Hepatocyte (in vitro differentiated cells): ENCODE results near the gene ACTL10. TPM values are rescaled to one million over a fixed set of nuclear protein-coding genes. Genes with fewer than 3 reads are reported as not detected.
A peak's percentile ranks its signal among the peaks of the same experiment; 100 is the strongest.

Source experiments
- DNase-seq: peaks from one replicate; pipeline ENCODE4 v3.0.0-alpha.2; 2016; ENCODE audit warnings: low spot score
- H2AFZ ChIP-seq: fragments of 200-600 bp; sonication (generic); 2 replicates; pipeline ENCODE4 v1.6.0; 2016; ENCODE audit warnings: antibody characterized with exemption, mild to moderate bottlenecking
- H3K27ac ChIP-seq: fragments of 200-600 bp; sonication (generic); 2 replicates; pipeline ENCODE4 v1.5.1; 2016; ENCODE audit warnings: mild to moderate bottlenecking
- H3K27me3 ChIP-seq: fragments of 200-600 bp; sonication (generic); 2 replicates; pipeline ENCODE4 v1.6.1; 2016
- H3K36me3 ChIP-seq: fragments of 200-600 bp; sonication (generic); replicated peaks from 2 replicates; pipeline ENCODE4 v1.5.1; 2016; ENCODE audit warnings: low read depth; ENCODE audit not compliant: insufficient read depth
- H3K4me1 ChIP-seq: fragments of 200-600 bp; sonication (generic); 2 replicates; pipeline ENCODE4 v1.5.1; 2016; ENCODE audit warnings: mild to moderate bottlenecking, moderate library complexity; ENCODE audit not compliant: insufficient read depth
- H3K4me2 ChIP-seq: fragments of 200-600 bp; sonication (generic); 2 replicates; pipeline ENCODE4 v1.6.0; 2016
- H3K4me3 ChIP-seq: fragments of 200-600 bp; sonication (generic); 2 replicates; pipeline ENCODE4 v1.5.1; 2016; ENCODE audit warnings: mild to moderate bottlenecking
- H3K79me2 ChIP-seq: fragments of 200-600 bp; sonication (generic); 2 replicates; pipeline ENCODE4 v1.6.0; 2017; ENCODE audit warnings: mild to moderate bottlenecking
- H3K9me2 ChIP-seq: fragments of 200-600 bp; sonication (generic); replicated peaks from 2 replicates; pipeline ENCODE4 v1.6.0; 2017; ENCODE audit warnings: mild to moderate bottlenecking; ENCODE audit not compliant: insufficient read depth
- H3K9me3 ChIP-seq: fragments of 200-600 bp; sonication (generic); 2 replicates; pipeline ENCODE4 v1.5.1; 2016; ENCODE audit warnings: low read depth, mild to moderate bottlenecking
- H4K20me1 ChIP-seq: fragments of 200-600 bp; sonication (generic); 2 replicates; pipeline ENCODE4 v1.6.0; 2016; ENCODE audit warnings: mild to moderate bottlenecking; ENCODE audit not compliant: insufficient read depth, poor library complexity, severe bottlenecking
- EZH2 ChIP-seq: fragments of 200-600 bp; sonication (generic); IDR thresholded peaks from 2 replicates; pipeline ENCODE4 v1.6.1; 2016; ENCODE audit warnings: antibody characterized with exemption, mild to moderate bottlenecking, borderline replicate concordance
- EZH2phosphoT487 ChIP-seq: fragments of 200-600 bp; sonication (generic); IDR thresholded peaks from one replicate; pipeline ENCODE4 v1.6.1; 2018; ENCODE audit warnings: antibody characterized with exemption, mild to moderate bottlenecking, low read depth, moderate library complexity; ENCODE audit not compliant: unreplicated experiment, severe bottlenecking
- WGBS: methylation state at CpG from one replicate; pipeline ENCODE4 v1.1.6; 2016; ENCODE audit warnings: low lambda C conversion rate; ENCODE audit errors: missing lambda C conversion rate; 5-methylcytosine and 5-hydroxymethylcytosine counted together
- polyA plus RNA-seq: library from polyadenylated mRNA; unstranded; fragments of >200 nt; fragmentation: Nextera tagmentation; extraction: Ambion mirVana; gene quantifications from 2 replicates; pipeline ENCODE4 v1.2.1, GENCODE V29; 2016
- total RNA-seq: library from RNA; depleted of rRNA; stranded (reverse); fragments of >200 nt; gene quantifications from 2 replicates; pipeline ENCODE4 v1.2.3, GENCODE V29; 2014
- TF ChIP-seq, protein P1 (sequence below): fragments of 200-600 bp; sonication (generic); IDR thresholded peaks from 2 replicates; pipeline ENCODE4 v1.5.1; 2016; ENCODE audit warnings: antibody characterized with exemption, mild to moderate bottlenecking; ENCODE audit not compliant: poor library complexity

ACTL10 gene
- total and polyA plus RNA-seq, 2 experiments from 2014 or later: 0.17 to 2.6 TPM

DNA sequence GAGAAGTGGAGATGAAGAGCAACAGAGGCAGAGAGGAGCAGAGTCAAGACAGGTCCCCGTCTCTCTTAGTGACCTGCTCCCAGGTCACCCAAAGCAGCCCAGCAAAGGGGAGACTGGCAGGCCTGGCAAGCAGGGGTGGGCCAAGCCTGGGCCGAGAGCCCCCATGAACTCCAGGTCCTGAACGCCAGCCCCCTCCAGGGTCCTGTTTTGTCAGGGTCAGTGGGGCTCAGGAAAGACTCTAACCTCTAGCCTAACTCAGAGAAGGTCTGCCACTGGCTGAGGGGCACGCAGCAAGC lies 6.3 kb downstream of the ACTL10 start:
- H3K4me1 ChIP-seq: peaks cover 32% of the 10 kb centered on the region
- H3K27ac ChIP-seq: no peak overlapping the region
- H3K4me3 ChIP-seq: peak overlapping the region; percentile 71
- peak overlapping the region; percentile 99 for H3K4me2 ChIP-seq
- no peaks in the 10 kb centered on the region for H3K9me3 ChIP-seq
- H3K36me3 ChIP-seq: no peaks in the 10 kb centered on the region
- H3K27me3 ChIP-seq: no peaks in the 10 kb centered on the region
- no peaks in the 10 kb centered on the region for H3K9me2 ChIP-seq
- peaks cover 22% of the 10 kb centered on the region for H3K79me2 ChIP-seq
- WGBS: 58% methylated on average over 4 of the region's 4 CpGs
- no peak for TF ChIP-seq EZH2
- no peak for TF ChIP-seq EZH2phosphoT487
- TF ChIP-seq, protein P1, sequence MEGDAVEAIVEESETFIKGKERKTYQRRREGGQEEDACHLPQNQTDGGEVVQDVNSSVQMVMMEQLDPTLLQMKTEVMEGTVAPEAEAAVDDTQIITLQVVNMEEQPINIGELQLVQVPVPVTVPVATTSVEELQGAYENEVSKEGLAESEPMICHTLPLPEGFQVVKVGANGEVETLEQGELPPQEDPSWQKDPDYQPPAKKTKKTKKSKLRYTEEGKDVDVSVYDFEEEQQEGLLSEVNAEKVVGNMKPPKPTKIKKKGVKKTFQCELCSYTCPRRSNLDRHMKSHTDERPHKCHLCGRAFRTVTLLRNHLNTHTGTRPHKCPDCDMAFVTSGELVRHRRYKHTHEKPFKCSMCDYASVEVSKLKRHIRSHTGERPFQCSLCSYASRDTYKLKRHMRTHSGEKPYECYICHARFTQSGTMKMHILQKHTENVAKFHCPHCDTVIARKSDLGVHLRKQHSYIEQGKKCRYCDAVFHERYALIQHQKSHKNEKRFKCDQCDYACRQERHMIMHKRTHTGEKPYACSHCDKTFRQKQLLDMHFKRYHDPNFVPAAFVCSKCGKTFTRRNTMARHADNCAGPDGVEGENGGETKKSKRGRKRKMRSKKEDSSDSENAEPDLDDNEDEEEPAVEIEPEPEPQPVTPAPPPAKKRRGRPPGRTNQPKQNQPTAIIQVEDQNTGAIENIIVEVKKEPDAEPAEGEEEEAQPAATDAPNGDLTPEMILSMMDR: no peak
- H2AFZ ChIP-seq: no peak overlapping the region
- DNase-seq: no peak
- H4K20me1 ChIP-seq: no peaks in the 10 kb centered on the region

DNA sequence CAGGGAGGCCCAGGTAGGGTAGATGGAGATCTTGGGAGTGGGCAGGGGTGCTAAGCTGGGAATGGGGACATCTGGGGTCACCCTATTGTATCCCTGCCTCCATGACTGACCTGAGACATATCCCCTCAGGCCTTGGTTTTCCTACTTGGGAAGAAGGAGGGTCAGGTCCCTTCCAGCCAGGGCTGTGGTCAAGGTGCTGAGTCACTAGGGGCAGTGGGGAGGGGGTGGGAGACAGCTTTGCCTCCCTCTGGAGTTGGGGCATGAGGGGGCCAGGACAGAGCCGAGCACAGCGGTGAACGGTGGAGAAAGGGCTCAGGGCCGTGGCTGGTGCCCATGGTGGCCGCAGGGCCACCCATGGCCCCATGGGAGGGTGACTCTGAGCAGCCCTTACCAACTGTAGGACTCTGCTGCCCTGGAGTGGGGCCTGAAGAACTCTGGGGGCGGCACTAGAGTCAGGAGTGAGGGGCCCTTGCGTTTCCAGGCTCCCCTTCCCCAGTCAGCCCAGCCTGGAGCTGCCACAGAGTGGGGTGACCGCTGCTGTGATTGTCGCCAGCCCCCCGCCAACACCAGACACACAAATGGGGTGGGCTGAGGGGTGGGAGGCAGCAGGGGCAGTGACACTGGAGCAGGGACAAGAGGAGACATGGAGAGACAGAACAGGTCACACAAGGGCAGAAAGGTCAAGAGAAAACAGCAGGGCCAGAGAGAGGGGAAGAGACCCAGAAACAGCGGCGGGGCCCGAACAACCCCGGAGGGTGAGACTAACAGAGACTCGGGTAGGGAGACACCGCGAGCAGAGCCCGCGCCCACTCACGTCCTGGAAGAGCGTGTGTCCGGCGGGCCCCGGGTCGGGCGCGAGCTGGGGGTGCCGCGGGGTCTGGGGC lies 6.9 kb downstream of the ACTL10 start:
- no peak for DNase-seq
- Histone ChIP-seq H3K4me1 (peaks cover 32% of the 10 kb centered on the region), H3K79me2 (peaks cover 22% of the 10 kb centered on the region), H3K4me2 (peak overlapping the region; percentile 99), H4K20me1 (no peaks in the 10 kb centered on the region), H3K9me2 (no peaks in the 10 kb centered on the region), H3K9me3 (no peaks in the 10 kb centered on the region), H3K27ac (peak overlapping the region; percentile 77), H2AFZ (peak overlapping the region; percentile 74), H3K4me3 (peak overlapping the region; percentile 71), H3K36me3 (no peaks in the 10 kb centered on the region), H3K27me3 (no peaks in the 10 kb centered on the region)
- WGBS: 9% methylated on average over 29 of the region's 29 CpGs
- TF ChIP-seq, protein P1: no peak
- no peak for TF ChIP-seq EZH2phosphoT487
- TF ChIP-seq EZH2: no peak

DNA sequence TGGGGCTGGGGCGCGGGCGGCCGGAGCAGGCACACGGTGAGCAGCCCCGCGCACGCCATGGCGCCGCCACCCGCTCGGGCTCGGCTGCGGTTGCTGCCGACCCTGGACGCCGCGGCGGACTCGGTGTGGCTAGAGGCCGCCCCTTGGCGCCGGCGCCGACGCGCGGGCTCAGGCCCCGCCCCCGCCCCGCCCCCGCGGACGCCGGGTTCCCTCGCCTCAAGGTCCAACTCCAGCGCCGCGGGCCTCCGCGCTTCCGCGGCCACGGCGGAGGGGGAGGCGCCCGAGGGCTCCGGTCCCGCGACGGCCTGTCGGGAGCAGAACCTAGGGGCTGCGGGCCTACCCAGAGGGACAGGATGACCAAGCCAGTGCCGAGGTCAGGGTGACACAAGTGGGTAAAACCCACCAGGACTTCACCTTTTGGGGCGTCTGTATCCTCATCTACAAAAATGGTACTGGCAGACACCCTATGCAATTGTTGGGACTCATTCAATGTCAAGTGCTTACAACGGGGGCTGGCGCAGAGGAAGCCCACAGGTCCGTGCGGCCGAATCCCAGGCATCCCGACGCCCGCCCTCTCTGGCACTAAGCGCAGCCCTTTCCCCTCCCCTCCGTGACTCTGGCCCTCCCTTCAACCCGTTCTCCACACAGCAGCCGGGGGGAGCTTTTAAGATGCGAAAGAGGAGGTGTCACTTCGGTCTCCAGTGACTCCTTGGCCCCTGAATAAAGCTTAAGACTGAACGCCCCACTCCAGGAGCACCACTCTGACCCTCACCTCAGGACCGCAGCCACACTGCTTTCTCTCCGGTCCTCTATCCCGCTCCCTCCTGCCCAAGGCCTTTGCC lies 7.8 kb downstream of the ACTL10 start, which contains the start of gene NECAB3:
Gene NECAB3, minus strand, starts transcription at position 135 of the 842 bp plus-strand sequence. Its CDS starts 76 bp downstream, at position 59.
- no peaks in the 10 kb centered on the region for H3K9me3 ChIP-seq
- peaks cover 22% of the 10 kb centered on the region for H3K79me2 ChIP-seq
- H3K27ac ChIP-seq: peak within 1 kb of the TSS; percentile 88
- TF ChIP-seq EZH2: no peak
- TF ChIP-seq, protein P1: no peak
- TF ChIP-seq EZH2phosphoT487: no peak
- peak; percentile 96 for DNase-seq
- 6% methylated on average over 40 of the region's 73 CpGs for WGBS
- no peaks in the 10 kb centered on the region for H3K36me3 ChIP-seq
- H3K27me3 ChIP-seq: no peaks in the 10 kb centered on the region
- H2AFZ ChIP-seq: peak within 1 kb of the TSS; percentile 74
- H3K9me2 ChIP-seq: no peaks in the 10 kb centered on the region
- H3K4me3 ChIP-seq: peak within 1 kb of the TSS; percentile 71
- peaks cover 32% of the 10 kb centered on the region for H3K4me1 ChIP-seq
- H4K20me1 ChIP-seq: no peaks in the 10 kb centered on the region
- H3K4me2 ChIP-seq: peak within 1 kb of the TSS; percentile 99
